Measurements from ENCODE around the gene MEGF6. TPM values are rescaled to one million over a fixed set of nuclear protein-coding genes. Genes with fewer than 3 reads are reported as not detected.

Gene MEGF6
- total and polyA plus RNA-seq, 2 of the 8 experiments (the other 6 are each of a cell fraction or from before 2014, with no cell fraction given): 4.1 to 14.8 TPM

DNA sequence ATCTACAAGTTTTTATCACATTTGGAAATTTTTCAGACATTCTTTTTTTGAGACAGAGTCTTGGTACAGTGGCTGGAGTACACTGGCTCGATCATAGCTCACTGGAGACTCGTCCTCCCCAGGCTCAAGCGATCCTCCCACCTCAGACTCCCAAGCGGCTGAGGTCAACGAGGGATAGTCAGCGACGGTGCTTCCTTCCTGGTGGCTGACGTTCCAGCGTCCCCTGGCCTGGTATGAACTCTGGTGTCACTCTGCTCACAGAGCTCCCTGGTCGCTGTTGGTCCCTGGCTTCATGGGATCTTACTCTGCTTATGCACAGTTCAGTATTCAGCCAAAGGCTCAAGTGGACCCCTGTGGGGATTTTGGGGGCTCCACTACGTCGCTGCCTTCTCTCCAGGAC, 160.3 kb downstream of the MEGF6 start:
- H2BK12ac ChIP-seq (ENCODE audit: low read depth, low read length): no peak overlapping the region
- H3K4me3 ChIP-seq (ENCODE audit: extremely low read depth in 1 of 4, insufficient read depth in 2 of 4, low read depth in 3 of 4, low read length in 4 of 4): no peak overlapping the region
- no peak overlapping the region for H3K4ac ChIP-seq (replicated peaks; ENCODE audit: insufficient read length, low read depth, low read length)
- H3K27me3 ChIP-seq (replicated peaks in 1 of 4; ENCODE audit: control insufficient read depth in 3 of 4, extremely low read depth in 1 of 4, insufficient read depth in 3 of 4, low read length in 3 of 4): peaks cover 0 to 3% (median 0%) of the 10 kb centered on the region in 4 experiments; a peak in 2 of 7 replicates
- no peak overlapping the region for H3K56ac ChIP-seq (replicated peaks; ENCODE audit: insufficient read length, low read depth, low read length)
- H2AK5ac ChIP-seq (ENCODE audit: low read depth, low read length): no peak overlapping the region
- ChIA-PET POLR2A (ENCODE audit: partially characterized antibody) (no interaction called here), CTCF (ENCODE audit: partially characterized antibody) (interaction anchor here (0.6 to 3.7 kb wide), 4 partner anchors 20 to 168 kb away, joined by 3 to 18 read pairs (median 4); no protein-coding TSS in a partner anchor)
- H3K79me1 ChIP-seq (ENCODE audit: low read depth, low read length): no peaks in the 10 kb centered on the region
- no peaks in the 10 kb centered on the region for H3K36me3 ChIP-seq (ENCODE audit: control insufficient read depth in 2 of 4, insufficient read depth in 4 of 4, low read length in 3 of 4)
- no peak overlapping the region for H2AFZ ChIP-seq (ENCODE audit: low read length)
- H3K79me2 ChIP-seq (ENCODE audit: control insufficient read depth in 1 of 2, insufficient read depth in 2 of 2, low read length in 2 of 2): peaks cover 0 to 5% of the 10 kb centered on the region in 2 experiments; a peak in 1 of 4 replicates
- H3K18ac ChIP-seq (ENCODE audit: extremely low read depth, low read length): no peak overlapping the region
- no peak overlapping the region for H4K91ac ChIP-seq (replicated peaks; ENCODE audit: insufficient read length, low read length)
- 85% methylated on average over 12 of the region's 12 CpGs; no CpG with 5 or more reads in 1 of the 2 experiments for WGBS, 2 experiments (ENCODE audit: extremely low coverage in 1 of 2, insufficient coverage in 1 of 2, insufficient read length in 1 of 2, insufficient replicate concordance in 2 of 2, low coverage in 1 of 2, low lambda C conversion rate in 2 of 2, missing lambda C conversion rate in 1 of 2)
- TF ChIP-seq TEAD4 (IDR thresholded peaks at IDR 0.05; ENCODE audit: low read depth, low read length): no peak
- no peak for TF ChIP-seq KDM5A (IDR thresholded peaks at IDR 0.05; ENCODE audit: low read length)
- TF ChIP-seq SUZ12 (IDR thresholded peaks at IDR 0.05; ENCODE audit: low read length): no peak
- TF ChIP-seq SIN3A (conservative IDR thresholded peaks at IDR 0.05 in 1 of 2, IDR thresholded peaks at IDR 0.05 in 1 of 2; ENCODE audit: low read depth in 1 of 2, low read length in 2 of 2): no peak
- H3K4me2 ChIP-seq (ENCODE audit: insufficient read depth in 1 of 2, low read depth in 2 of 2, low read length in 2 of 2): no peak overlapping the region
- H3K23ac ChIP-seq (ENCODE audit: insufficient read length): no peak overlapping the region
- H2BK20ac ChIP-seq (ENCODE audit: low read length): no peak overlapping the region
- H3K9ac ChIP-seq (replicated peaks in 1 of 4; ENCODE audit: extremely low read depth in 1 of 4, low read depth in 3 of 4, low read length in 3 of 4): no peak overlapping the region
- H3K4me1 ChIP-seq (replicated peaks in 1 of 4; ENCODE audit: control insufficient read depth in 3 of 4, insufficient read depth in 4 of 4, low read length in 3 of 4): peaks cover 0 to 17% (median 14%) of the 10 kb centered on the region in 4 experiments; a peak in 6 of 7 replicates
- H2BK15ac ChIP-seq (ENCODE audit: low read length): no peak overlapping the region
- no peak overlapping the region for H3K27ac ChIP-seq (ENCODE audit: low read depth, low read length)
- H3K14ac ChIP-seq (ENCODE audit: insufficient read length): no peak overlapping the region
- H2BK120ac ChIP-seq (replicated peaks; ENCODE audit: low read depth, low read length): no peak overlapping the region
- DNase-seq (ENCODE audit: low read depth in 1 of 2, low spot score in 2 of 2) (no peak), FAIRE-seq (no peak)
- H2BK5ac ChIP-seq (ENCODE audit: low read depth, low read length): no peak overlapping the region
- no peaks in the 10 kb centered on the region for H3K9me3 ChIP-seq (ENCODE audit: insufficient read depth in 2 of 2, low read depth in 1 of 2, low read length in 1 of 2)
- no peak overlapping the region for H4K5ac ChIP-seq (ENCODE audit: insufficient read length, low read depth, low read length)
- no peak overlapping the region for H4K8ac ChIP-seq (ENCODE audit: extremely low read depth, insufficient read depth, low read length)
- peaks cover 0 to 2% of the 10 kb centered on the region in 2 experiments for H4K20me1 ChIP-seq (replicated peaks in 1 of 2; ENCODE audit: control insufficient read depth in 1 of 2, insufficient read depth in 2 of 2, low read length in 2 of 2)
- peaks cover 3% of the 10 kb centered on the region; the same call in 1 of the 2 replicates for H3K23me2 ChIP-seq (ENCODE audit: low read depth, low read length)

Data from H1 (cell line).